GM10847 (cell line): Measurements from ENCODE around the gene ZNF737.
A peak's percentile ranks its signal among the peaks of the same experiment; 100 is the strongest.

ENCODE experiments used
- POLR2A ChIP-seq: IDR thresholded peaks from 2 replicates; pipeline ENCODE4 v1.6.1; 2011; ENCODE audit not compliant: insufficient read length; ENCODE audit errors: extremely low read depth

The ZNF737 gene

GRCh38 chr19:20565321-20566018 lies at the start of gene ZNF737:
TSS of gene ZNF737 (minus strand) at chr19:20565781. CDS start at chr19:20565640, 141 bp downstream.
- peak; percentile 41 for TF ChIP-seq POLR2A

- no peak for TF ChIP-seq POLR2A
Observed at GRCh38 chr19:20612711-20613316, 47.2 kb upstream of the ZNF737 start.

GRCh38 chr19:20611866-20612265 lies 46.3 kb upstream of the ZNF737 start:
- TF ChIP-seq POLR2A, result no peak

GRCh38 chr19:20607943-20608342 lies 42.4 kb upstream of the ZNF737 start:
- no peak for TF ChIP-seq POLR2A

GRCh38 chr19:20558571-20558970 lies 7.0 kb downstream of the ZNF737 start:
- no peak for TF ChIP-seq POLR2A

GRCh38 chr19:20558011-20558410 lies 7.6 kb downstream of the ZNF737 start:
- no peak for TF ChIP-seq POLR2A

- TF ChIP-seq POLR2A, result no peak
Observed at GRCh38 chr19:20513189-20513904, 52.2 kb downstream of the ZNF737 start.

- no peak for TF ChIP-seq POLR2A
Observed at GRCh38 chr19:20503476-20503875, 62.1 kb downstream of the ZNF737 start.
